Aorta (tissue), 5 donors: ENCODE measurements around the gene DNAH6. TPM values are rescaled to one million over a fixed set of nuclear protein-coding genes. Genes with fewer than 3 reads are reported as not detected.

ENCODE experiments used
- ATAC-seq: fragments of 200-7000 bp; cut with Tn5 transposase; one replicate; pipeline ENCODE4 v1.9.1; 2022; ENCODE audit warnings: moderate library complexity; ENCODE audit not compliant: low FRiP score
- DNase-seq, 2 donors: peaks; one replicate each; pipeline ENCODE4 v3.0.0-alpha.2; 2020
- H3K27ac ChIP-seq, 2 donors: one replicate each; pipeline ENCODE4 v1.5.1; 2013; ENCODE audit warnings: low read length in 2 of 2, mild to moderate bottlenecking in 2 of 2, moderate library complexity in 2 of 2, control low read depth in 1 of 2, inconsistent platforms in 1 of 2, low read depth in 1 of 2
- H3K27me3 ChIP-seq, 2 donors: one replicate each; pipeline ENCODE4 v1.6.1; 2013; ENCODE audit warnings: control low read depth in 1 of 2, low read length in 1 of 2, mild to moderate bottlenecking in 1 of 2, moderate library complexity in 1 of 2; ENCODE audit not compliant: insufficient read depth in 2 of 2, control insufficient read depth in 1 of 2
- H3K36me3 ChIP-seq, 2 donors: one replicate each; pipeline ENCODE4 v1.6.1; 2013; ENCODE audit warnings: control low read depth in 1 of 2, low read length in 1 of 2, mild to moderate bottlenecking in 1 of 2; ENCODE audit not compliant: insufficient read depth in 2 of 2, control insufficient read depth in 1 of 2
- H3K4me1 ChIP-seq, 2 donors: one replicate each; pipeline ENCODE4 v1.6.1; 2013; ENCODE audit warnings: low read length in 2 of 2, control low read depth in 1 of 2, mild to moderate bottlenecking in 1 of 2, moderate library complexity in 1 of 2; ENCODE audit not compliant: insufficient read depth in 2 of 2, control insufficient read depth in 1 of 2
- H3K4me3 ChIP-seq, 2 donors: one replicate each; pipeline ENCODE4 v1.5.1; 2013; ENCODE audit warnings: low read length in 2 of 2, control low read depth in 1 of 2, mild to moderate bottlenecking in 1 of 2
- H3K9me3 ChIP-seq: one replicate; pipeline ENCODE4 v1.6.1; 2013; ENCODE audit warnings: mild to moderate bottlenecking, low read length; ENCODE audit not compliant: control insufficient read depth
- WGBS, 2 donors: extraction: QIAGEN DNeasy Blood & Tissue Kit; methylation state at CpG; one replicate each; pipeline ENCODE4 v1.1.7; 2013; 5-methylcytosine and 5-hydroxymethylcytosine counted together
- intact Hi-C, 2 donors: fragments of 100-400 bp; cut with DNase I; formaldehyde crosslinking; loops; one replicate each; pipeline versions ENCODE4 v1.14.2 to v1.15.0; 2022
- polyA plus RNA-seq, 2 donors: library from polyadenylated mRNA; stranded (reverse); fragments of 200-250 nt; gene quantifications; one replicate each; pipeline ENCODE4 v1.2.3, GENCODE V29; 2013
- total RNA-seq, 2 donors: library from RNA; stranded (reverse); fragmentation: NEBNext Ultra II Directional; extraction: Animal tissue kit (Norgen Biotek cat#: 25700); gene quantifications; one replicate each; pipeline ENCODE4 v1.2.1, GENCODE V29; 2021
- donor health status: healthy with polysubstance abuse.
- donor health status: Bipolar disorder and iron deficiency.
- donor health status: DM: no; HTN: no; CAD: no.
- donor health status: DM: no; HTN: no; CAD: no.
- donor health status: DM: yes; HTN: yes; CAD: no.

The DNAH6 gene
- total and polyA plus RNA-seq, 4 donors, result 0.08 to 5.0 (median 0.60) TPM

GRCh38 chr2:84829693-84830092, 313.4 kb downstream of the DNAH6 start:
- Histone ChIP-seq H3K27ac (no peak overlapping the region), H3K9me3 (no peaks in the 10 kb centered on the region), H3K4me1 (no peaks in the 10 kb centered on the region), H3K4me3 (no peak overlapping the region), H3K36me3 (no peaks in the 10 kb centered on the region), H3K27me3 (no peaks in the 10 kb centered on the region)
- intact Hi-C loops, result no loop called here
- 94 to 95% methylated on average over 2 of the region's 2 CpGs for WGBS, 2 donors
- DNase-seq (no peak), ATAC-seq (no peak)

- H3K36me3 ChIP-seq, result no peaks in the 10 kb centered on the region
- intact Hi-C loops, result no loop called here
- 69 to 72% methylated on average over 11 of the region's 11 CpGs for WGBS, 2 donors
- no peak for ATAC-seq
- no peak overlapping the region for H3K27ac ChIP-seq
- H3K4me1 ChIP-seq, result no peaks in the 10 kb centered on the region
- H3K9me3 ChIP-seq, result no peaks in the 10 kb centered on the region
- no peaks in the 10 kb centered on the region for H3K27me3 ChIP-seq
- DNase-seq, result peak in 1 of 2 donors; percentile 87
- H3K4me3 ChIP-seq, result no peak overlapping the region
Observed at GRCh38 chr2:84830095-84830494, 313.8 kb downstream of the DNAH6 start.

- no peak for ATAC-seq
- Histone ChIP-seq H3K4me3 (no peak overlapping the region), H3K36me3 (no peaks in the 10 kb centered on the region), H3K27me3 (no peaks in the 10 kb centered on the region), H3K27ac (no peak overlapping the region), H3K4me1 (no peaks in the 10 kb centered on the region), H3K9me3 (no peaks in the 10 kb centered on the region)
- 85% methylated on average over 10 of the region's 10 CpGs for WGBS, 2 donors
- no peak for DNase-seq
- intact Hi-C loops, result no loop called here
Observed at GRCh38 chr2:84830758-84831500, 314.6 kb downstream of the DNAH6 start.

GRCh38 chr2:84832772-84833461, 316.6 kb downstream of the DNAH6 start:
- Histone ChIP-seq H3K9me3 (peaks cover 2% of the 10 kb centered on the region), H3K4me3 (no peak overlapping the region), H3K27ac (no peak overlapping the region), H3K4me1 (no peaks in the 10 kb centered on the region), H3K36me3 (no peaks in the 10 kb centered on the region), H3K27me3 (no peaks in the 10 kb centered on the region)
- 53 to 66% methylated on average over 5 of the region's 5 CpGs for whole genome bisulfite sequencing, 2 donors
- intact Hi-C loops, result no loop called here
- peak in 1 of 2 donors; percentile 69 for DNase-seq
- no peak for ATAC-seq

GRCh38 chr2:84833481-84834150, 317.3 kb downstream of the DNAH6 start:
- no peaks in the 10 kb centered on the region for H3K4me1 ChIP-seq
- ATAC-seq (no peak), DNase-seq (no peak)
- no peak overlapping the region for H3K4me3 ChIP-seq
- no peaks in the 10 kb centered on the region for H3K36me3 ChIP-seq
- 87 to 89% methylated on average over 12 of the region's 12 CpGs for WGBS, 2 donors
- no peaks in the 10 kb centered on the region for H3K27me3 ChIP-seq
- intact Hi-C loops, result no loop called here
- peaks cover 2% of the 10 kb centered on the region for H3K9me3 ChIP-seq
- no peak overlapping the region for H3K27ac ChIP-seq

GRCh38 chr2:84836215-84836614, 319.9 kb downstream of the DNAH6 start:
- H3K27ac ChIP-seq, result no peak overlapping the region
- no peak overlapping the region for H3K4me3 ChIP-seq
- no peaks in the 10 kb centered on the region for H3K4me1 ChIP-seq
- 66% methylated on average over 2 of the region's 2 CpGs for WGBS, 2 donors
- no peak for ATAC-seq
- no peaks in the 10 kb centered on the region for H3K36me3 ChIP-seq
- DNase-seq, result no peak
- intact Hi-C loops, result no loop called here
- H3K9me3 ChIP-seq, result peaks cover 2% of the 10 kb centered on the region
- H3K27me3 ChIP-seq, result no peaks in the 10 kb centered on the region

GRCh38 chr2:84838434-84839145, 322.3 kb downstream of the DNAH6 start:
- DNase-seq (no peak), ATAC-seq (no peak)
- Histone ChIP-seq H3K27me3 (no peaks in the 10 kb centered on the region), H3K27ac (no peak overlapping the region), H3K36me3 (no peaks in the 10 kb centered on the region), H3K9me3 (peaks cover 2% of the 10 kb centered on the region), H3K4me3 (no peak overlapping the region), H3K4me1 (no peaks in the 10 kb centered on the region)
- WGBS, 2 donors, result 67 to 74% methylated on average over 2 of the region's 2 CpGs
- intact Hi-C loops, result no loop called here

- intact Hi-C loops, result no loop called here
- 86% methylated on average over 4 of the region's 4 CpGs for whole genome bisulfite sequencing, 2 donors
- H3K36me3 ChIP-seq, result no peaks in the 10 kb centered on the region
Observed at GRCh38 chr2:84839851-84840250, 323.6 kb downstream of the DNAH6 start.

More at GRCh38 chr2:84839851-84840250, 323.6 kb downstream of the DNAH6 start:
- ATAC-seq (no peak), DNase-seq (no peak)
- Histone ChIP-seq H3K27me3 (no peaks in the 10 kb centered on the region), H3K4me1 (no peaks in the 10 kb centered on the region), H3K27ac (no peak overlapping the region), H3K9me3 (peaks cover 2% of the 10 kb centered on the region), H3K4me3 (no peak overlapping the region)
